Right renal cortex interstitium (tissue), 3 donors: ENCODE measurements around the gene CLSTN2. TPM values are rescaled to one million over a fixed set of nuclear protein-coding genes. Genes with fewer than 3 reads are reported as not detected.

ENCODE experiments used
- DNase-seq, 3 donors: peaks; one replicate each; pipeline ENCODE4 v3.0.0-alpha.2; 2013; ENCODE audit warnings: low read depth in 3 of 3, low spot score in 2 of 3
- polyA plus RNA-seq, 3 donors: library from polyadenylated mRNA; unstranded; fragments of 120-200 nt; gene quantifications; one replicate each; pipeline ENCODE4 v1.2.1, GENCODE V29; 2013; ENCODE audit not compliant: insufficient read length in 3 of 3

CLSTN2 gene
- polyA plus RNA-seq, 3 donors: 1.5 to 1.9 (median 1.5) TPM

- DNase-seq: no peak
Measured at GRCh38 chr3:140521751-140522445, 586.9 kb downstream of the CLSTN2 start.

GRCh38 chr3:140522653-140523380 is 587.8 kb downstream of the CLSTN2 start:
- no peak for DNase-seq

- no peak for DNase-seq
Measured at GRCh38 chr3:140523600-140523999, 588.6 kb downstream of the CLSTN2 start.

- DNase-seq: no peak
Measured at GRCh38 chr3:140527156-140527555, 592.2 kb downstream of the CLSTN2 start.

GRCh38 chr3:140529096-140529495 is 594.1 kb downstream of the CLSTN2 start:
- DNase-seq: no peak

- no peak for DNase-seq
Measured at GRCh38 chr3:140529558-140529957, 594.6 kb downstream of the CLSTN2 start.

GRCh38 chr3:140530131-140530530 is 595.1 kb downstream of the CLSTN2 start:
- no peak for DNase-seq

GRCh38 chr3:140530603-140531002 is 595.6 kb downstream of the CLSTN2 start:
- DNase-seq: no peak

GRCh38 chr3:140532793-140533330 is 597.9 kb downstream of the CLSTN2 start:
- no peak for DNase-seq

GRCh38 chr3:140536926-140537726 is 602.1 kb downstream of the CLSTN2 start:
- DNase-seq: no peak

GRCh38 chr3:140537727-140538082 is 602.7 kb downstream of the CLSTN2 start:
- DNase-seq: no peak

- no peak for DNase-seq
Measured at GRCh38 chr3:140540262-140540661, 605.3 kb downstream of the CLSTN2 start.

GRCh38 chr3:140541975-140542653 is 607.1 kb downstream of the CLSTN2 start:
- DNase-seq: no peak

- no peak for DNase-seq
Measured at GRCh38 chr3:140545197-140545596, 610.2 kb downstream of the CLSTN2 start.

- no peak for DNase-seq
Measured at GRCh38 chr3:140545756-140546155, 610.8 kb downstream of the CLSTN2 start.

- DNase-seq: no peak
Measured at GRCh38 chr3:140546649-140547048, 611.7 kb downstream of the CLSTN2 start.

- no peak for DNase-seq
Measured at GRCh38 chr3:140552403-140552802, 617.4 kb downstream of the CLSTN2 start.

GRCh38 chr3:140552898-140553297 is 617.9 kb downstream of the CLSTN2 start:
- no peak for DNase-seq

- no peak for DNase-seq
Measured at GRCh38 chr3:140553591-140553990, 618.6 kb downstream of the CLSTN2 start.

GRCh38 chr3:140555666-140556065 is 620.7 kb downstream of the CLSTN2 start:
- no peak for DNase-seq

GRCh38 chr3:140557476-140557875 is 622.5 kb downstream of the CLSTN2 start:
- DNase-seq: no peak
